KMS-11 (cell line): ENCODE results near the gene R3HCC1L.

ENCODE experiments used
- H2AFZ ChIP-seq: fragments of 200-600 bp; sonication (generic); 2 replicates; pipeline ENCODE4 v1.6.1; 2016; ENCODE audit warnings: antibody characterized with exemption, mixed run types, low read depth
- H3K27ac ChIP-seq: fragments of 200-600 bp; sonication (generic); 2 replicates; pipeline ENCODE4 v1.6.1; 2016; ENCODE audit warnings: mild to moderate bottlenecking, mixed run types
- H3K27me3 ChIP-seq: fragments of 200-600 bp; sonication (generic); 2 replicates; pipeline ENCODE4 v1.6.1; 2017; ENCODE audit warnings: mild to moderate bottlenecking, low read depth, mixed run types, moderate library complexity; ENCODE audit not compliant: insufficient read depth
- H3K36me3 ChIP-seq: fragments of 200-600 bp; sonication (generic); 2 replicates; pipeline ENCODE4 v1.6.1; 2017; ENCODE audit warnings: mild to moderate bottlenecking, mixed run types; ENCODE audit not compliant: insufficient read depth
- H3K4me1 ChIP-seq: fragments of 200-600 bp; sonication (generic); 2 replicates; pipeline ENCODE4 v1.6.1; 2016; ENCODE audit warnings: mild to moderate bottlenecking, low read depth, mixed run types; ENCODE audit not compliant: poor library complexity, severe bottlenecking
- H3K4me2 ChIP-seq: fragments of 200-600 bp; sonication (generic); 2 replicates; pipeline ENCODE4 v1.7.0; 2016; ENCODE audit warnings: mild to moderate bottlenecking, mixed run types
- H3K4me3 ChIP-seq: fragments of 200-600 bp; sonication (generic); IDR thresholded peaks from 2 replicates; pipeline ENCODE4 v1.6.1; 2017; ENCODE audit warnings: low read depth, low read length, mixed read lengths; ENCODE audit not compliant: insufficient read depth
- H3K79me2 ChIP-seq: fragments of 200-600 bp; sonication (generic); 2 replicates; pipeline ENCODE4 v1.6.1; 2016; ENCODE audit warnings: low read depth, mixed run types; ENCODE audit not compliant: insufficient read depth
- H3K9ac ChIP-seq: fragments of 200-600 bp; sonication (generic); 2 replicates; pipeline ENCODE4 v1.6.1; 2016; ENCODE audit warnings: mild to moderate bottlenecking, mixed run types
- H4K20me1 ChIP-seq: fragments of 200-600 bp; sonication (generic); 2 replicates; pipeline ENCODE4 v1.6.1; 2016; ENCODE audit warnings: mild to moderate bottlenecking, mixed run types; ENCODE audit not compliant: insufficient read depth
- CTCF ChIP-seq: fragments of 200-600 bp; sonication (generic); conservative IDR thresholded peaks from 2 replicates; pipeline ENCODE4 v1.6.1; 2017; ENCODE audit warnings: low read depth, mild to moderate bottlenecking, antibody characterized with exemption, low read length, moderate library complexity, mixed read lengths

Gene R3HCC1L

GRCh38 chr10:98231417-98231816, 97.0 kb downstream of the R3HCC1L start:
- no peaks in the 10 kb centered on the region for H3K27me3 ChIP-seq
- H3K4me1 ChIP-seq, result no peaks in the 10 kb centered on the region
- no peak overlapping the region for H3K4me3 ChIP-seq
- H3K4me2 ChIP-seq, result no peak overlapping the region
- no peak for TF ChIP-seq CTCF
- no peaks in the 10 kb centered on the region for H4K20me1 ChIP-seq
- H3K9ac ChIP-seq, result no peak overlapping the region
- H3K79me2 ChIP-seq, result no peaks in the 10 kb centered on the region
- no peak overlapping the region for H2AFZ ChIP-seq
- no peaks in the 10 kb centered on the region for H3K36me3 ChIP-seq
- no peak overlapping the region for H3K27ac ChIP-seq

DNA sequence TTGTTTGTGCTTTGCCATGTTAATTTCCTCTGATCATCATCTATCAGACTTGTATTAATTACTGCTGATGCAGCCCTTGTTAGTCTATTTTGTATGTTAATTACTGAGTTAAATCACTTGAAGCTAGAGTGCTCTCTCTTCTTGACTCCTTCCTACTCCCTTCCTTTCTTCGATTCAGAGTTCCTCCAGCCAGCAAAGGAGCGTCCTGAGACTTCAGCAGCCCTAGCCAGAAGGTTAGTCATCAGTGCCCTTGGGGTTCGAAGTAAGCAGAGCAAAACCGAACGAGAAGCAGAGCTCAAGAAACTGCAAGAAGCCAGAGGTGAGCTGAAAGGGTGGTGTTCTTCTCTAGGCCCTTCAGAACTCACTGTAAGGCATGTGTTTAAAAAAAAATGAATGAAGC, 101.4 kb downstream of the R3HCC1L start:
- no peaks in the 10 kb centered on the region for H3K79me2 ChIP-seq

GRCh38 chr10:98236862-98237261, 102.4 kb downstream of the R3HCC1L start:
- no peaks in the 10 kb centered on the region for H4K20me1 ChIP-seq
- no peak overlapping the region for H2AFZ ChIP-seq
- H3K9ac ChIP-seq, result no peak overlapping the region
- no peaks in the 10 kb centered on the region for H3K4me1 ChIP-seq
- no peaks in the 10 kb centered on the region for H3K79me2 ChIP-seq
- H3K27ac ChIP-seq, result no peak overlapping the region
- H3K36me3 ChIP-seq, result no peaks in the 10 kb centered on the region
- H3K4me3 ChIP-seq, result no peak overlapping the region
- no peak overlapping the region for H3K4me2 ChIP-seq
- H3K27me3 ChIP-seq, result no peaks in the 10 kb centered on the region
- TF ChIP-seq CTCF, result no peak

More for the DNA sequence above, 101.4 kb downstream of the R3HCC1L start:
- no peak overlapping the region for H3K9ac ChIP-seq
- H3K36me3 ChIP-seq, result no peaks in the 10 kb centered on the region
- no peak overlapping the region for H3K4me2 ChIP-seq
- no peak overlapping the region for H2AFZ ChIP-seq
- H3K4me3 ChIP-seq, result no peak overlapping the region
- no peak overlapping the region for H3K27ac ChIP-seq
- H3K4me1 ChIP-seq, result no peaks in the 10 kb centered on the region
- TF ChIP-seq CTCF, result no peak
- no peaks in the 10 kb centered on the region for H3K27me3 ChIP-seq
- H4K20me1 ChIP-seq, result no peaks in the 10 kb centered on the region

DNA sequence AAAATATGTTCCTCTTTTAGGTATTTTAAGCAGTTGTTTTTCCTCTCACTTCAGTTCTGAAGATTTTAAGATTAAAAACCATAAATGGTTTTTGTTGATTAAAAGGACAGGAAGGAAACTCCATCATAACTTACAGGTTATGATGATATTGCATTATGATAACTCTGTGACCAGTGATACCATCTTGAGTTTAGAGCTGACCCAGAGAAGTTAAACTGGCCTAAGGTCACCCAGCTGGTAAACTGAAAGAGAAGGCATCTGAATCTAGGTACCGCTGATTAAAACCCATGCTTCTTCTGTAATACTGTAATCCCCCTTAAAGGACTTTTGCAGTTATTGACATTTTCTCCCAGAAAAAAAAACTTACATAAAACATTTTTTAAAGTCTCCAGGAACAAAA, 103.9 kb downstream of the R3HCC1L start:
- Histone ChIP-seq H3K9ac (no peak overlapping the region), H3K4me2 (no peak overlapping the region), H3K4me3 (no peak overlapping the region), H3K4me1 (no peaks in the 10 kb centered on the region), H3K27ac (no peak overlapping the region), H2AFZ (no peak overlapping the region), H3K79me2 (no peaks in the 10 kb centered on the region), H4K20me1 (no peaks in the 10 kb centered on the region), H3K36me3 (no peaks in the 10 kb centered on the region), H3K27me3 (no peaks in the 10 kb centered on the region)
- no peak for TF ChIP-seq CTCF

- H3K4me3 ChIP-seq, result no peak overlapping the region
- no peaks in the 10 kb centered on the region for H4K20me1 ChIP-seq
- no peaks in the 10 kb centered on the region for H3K79me2 ChIP-seq
- H3K9ac ChIP-seq, result no peak overlapping the region
- H3K27ac ChIP-seq, result no peak overlapping the region
- no peak overlapping the region for H3K4me2 ChIP-seq
- no peaks in the 10 kb centered on the region for H3K27me3 ChIP-seq
- TF ChIP-seq CTCF, result no peak
- H2AFZ ChIP-seq, result no peak overlapping the region
- no peaks in the 10 kb centered on the region for H3K36me3 ChIP-seq
- no peaks in the 10 kb centered on the region for H3K4me1 ChIP-seq
These were observed 106.1 kb downstream of the R3HCC1L start for GRCh38 chr10:98240524-98240923.
